K562 (cell line): ENCODE measurements around the gene ARFGEF2. TPM values are rescaled to one million over a fixed set of nuclear protein-coding genes. Genes with fewer than 3 reads are reported as not detected.
A peak's percentile ranks its signal among the peaks of the same experiment; 100 is the strongest.

Experiments
- CXXC5 ChIP-seq: fragments of 250-450 bp; sonication (Bioruptor Pico); IDR thresholded peaks from 2 replicates; pipeline ENCODE4 v1.8.0; 2022; ENCODE audit warnings: inconsistent platforms, mild to moderate bottlenecking, moderate library complexity
- SMARCB1 ChIP-seq: IDR thresholded peaks from 2 replicates; pipeline ENCODE4 v1.6.1; 2011; ENCODE audit warnings: improper control_type of control experiment, low read depth; ENCODE audit not compliant: insufficient read length
- SMC3 ChIP-seq: conservative IDR thresholded peaks from 2 replicates; pipeline ENCODE4 v1.6.1; 2011; ENCODE audit warnings: low read depth, low read length, improper control_type of control experiment; ENCODE audit not compliant: insufficient read depth
- TAF7 ChIP-seq: fragments of 450-650 bp; IDR thresholded peaks from 2 replicates; pipeline ENCODE4 v1.6.1; 2016; ENCODE audit warnings: missing genetic modification characterization, missing compliant biosample characterization
- ZNF408 ChIP-seq: fragments of 250-450 bp; sonication (Bioruptor Pico); IDR thresholded peaks from 2 replicates; pipeline ENCODE4 v1.4.0; 2020; ENCODE audit warnings: low read depth, mild to moderate bottlenecking, moderate library complexity
- polyA plus RNA-seq, 8 experiments: library from polyadenylated mRNA; depleted of rRNA in 4 of 8; stranded (reverse) in 5 of 8; unstranded in 3 of 8; fragments of >200 nt; fragmentation: Nextera tagmentation in 2 of 8; fragmentation: Illumina TruSeq in 1 of 8; extraction: Ambion mirVana in 2 of 8; extraction: Trizol in 1 of 8; gene quantifications; 2 replicates each; pipeline versions ENCODE4 v1.2.1 to v1.2.3, GENCODE V29; 2011 to 2014; ENCODE audit warnings: inconsistent platforms in 1 of 8, missing spikeins in 1 of 8
- total RNA-seq, 7 experiments: library from RNA; depleted of rRNA in 6 of 7; stranded (reverse); fragments of >200 nt in 6 of 7; fragmentation: Illumina TruSeq in 2 of 7; extraction: Trizol in 2 of 7; gene quantifications; 2 replicates each; pipeline versions ENCODE4 v1.2.1 to v1.2.3, GENCODE V29; 2011 to 2021; ENCODE audit warnings: low replicate concordance in 1 of 7
- TF ChIP-seq, protein P1 (sequence below): fragments of 200-600 bp; sonication (generic); IDR thresholded peaks from one replicate; pipeline ENCODE4 v1.6.1; 2012; ENCODE audit warnings: mild to moderate bottlenecking, low read depth, low read length, inconsistent platforms
- TF ChIP-seq, protein P2 (sequence below): sonication (generic); formaldehyde crosslinking; IDR thresholded peaks from 2 replicates; pipeline ENCODE4 v1.4.0; 2020; ENCODE audit warnings: mild to moderate bottlenecking, missing genetic modification reagents

Gene ARFGEF2
- total and polyA plus RNA-seq, 9 of the 15 experiments (the other 6 are each of a cell fraction or from before 2014, with no cell fraction given): 4.2 to 18.8 (median 13.7) TPM

DNA sequence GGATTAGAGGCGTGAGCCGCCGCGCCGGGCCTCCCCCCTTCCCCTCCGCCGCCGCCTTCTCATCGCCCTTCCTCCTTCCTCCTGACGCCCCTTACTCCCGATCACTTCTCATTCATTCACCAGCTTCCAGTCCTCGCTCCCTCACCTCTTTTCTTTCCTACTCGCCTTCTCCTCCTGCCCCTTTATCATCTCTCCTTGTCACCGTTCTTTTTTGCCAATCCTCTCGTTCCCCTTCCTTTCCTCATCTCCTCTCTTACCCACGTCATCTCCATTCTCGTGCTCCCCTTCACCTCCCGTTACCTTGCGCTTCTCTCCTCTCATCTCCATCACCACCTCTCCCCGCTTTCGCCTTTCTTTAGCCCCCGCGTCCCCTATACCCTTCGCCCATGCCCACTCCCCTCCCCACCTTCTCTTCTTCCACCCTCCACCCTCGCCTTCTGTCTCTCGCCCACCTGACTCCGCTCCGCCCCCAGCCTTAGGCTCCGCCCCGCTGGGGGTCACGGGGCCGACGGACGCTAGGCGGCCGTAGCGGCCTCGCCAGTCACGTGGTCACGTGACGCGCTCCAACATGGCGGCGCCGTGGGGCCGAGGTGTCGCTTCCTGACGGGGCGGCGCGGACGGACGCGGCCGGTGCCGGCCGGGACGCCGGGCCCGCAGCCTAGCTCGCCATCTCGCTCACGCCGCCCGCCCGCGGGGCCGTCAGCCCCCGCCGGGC, at the start of gene ARFGEF2 (continued):
- TF ChIP-seq, protein P1, sequence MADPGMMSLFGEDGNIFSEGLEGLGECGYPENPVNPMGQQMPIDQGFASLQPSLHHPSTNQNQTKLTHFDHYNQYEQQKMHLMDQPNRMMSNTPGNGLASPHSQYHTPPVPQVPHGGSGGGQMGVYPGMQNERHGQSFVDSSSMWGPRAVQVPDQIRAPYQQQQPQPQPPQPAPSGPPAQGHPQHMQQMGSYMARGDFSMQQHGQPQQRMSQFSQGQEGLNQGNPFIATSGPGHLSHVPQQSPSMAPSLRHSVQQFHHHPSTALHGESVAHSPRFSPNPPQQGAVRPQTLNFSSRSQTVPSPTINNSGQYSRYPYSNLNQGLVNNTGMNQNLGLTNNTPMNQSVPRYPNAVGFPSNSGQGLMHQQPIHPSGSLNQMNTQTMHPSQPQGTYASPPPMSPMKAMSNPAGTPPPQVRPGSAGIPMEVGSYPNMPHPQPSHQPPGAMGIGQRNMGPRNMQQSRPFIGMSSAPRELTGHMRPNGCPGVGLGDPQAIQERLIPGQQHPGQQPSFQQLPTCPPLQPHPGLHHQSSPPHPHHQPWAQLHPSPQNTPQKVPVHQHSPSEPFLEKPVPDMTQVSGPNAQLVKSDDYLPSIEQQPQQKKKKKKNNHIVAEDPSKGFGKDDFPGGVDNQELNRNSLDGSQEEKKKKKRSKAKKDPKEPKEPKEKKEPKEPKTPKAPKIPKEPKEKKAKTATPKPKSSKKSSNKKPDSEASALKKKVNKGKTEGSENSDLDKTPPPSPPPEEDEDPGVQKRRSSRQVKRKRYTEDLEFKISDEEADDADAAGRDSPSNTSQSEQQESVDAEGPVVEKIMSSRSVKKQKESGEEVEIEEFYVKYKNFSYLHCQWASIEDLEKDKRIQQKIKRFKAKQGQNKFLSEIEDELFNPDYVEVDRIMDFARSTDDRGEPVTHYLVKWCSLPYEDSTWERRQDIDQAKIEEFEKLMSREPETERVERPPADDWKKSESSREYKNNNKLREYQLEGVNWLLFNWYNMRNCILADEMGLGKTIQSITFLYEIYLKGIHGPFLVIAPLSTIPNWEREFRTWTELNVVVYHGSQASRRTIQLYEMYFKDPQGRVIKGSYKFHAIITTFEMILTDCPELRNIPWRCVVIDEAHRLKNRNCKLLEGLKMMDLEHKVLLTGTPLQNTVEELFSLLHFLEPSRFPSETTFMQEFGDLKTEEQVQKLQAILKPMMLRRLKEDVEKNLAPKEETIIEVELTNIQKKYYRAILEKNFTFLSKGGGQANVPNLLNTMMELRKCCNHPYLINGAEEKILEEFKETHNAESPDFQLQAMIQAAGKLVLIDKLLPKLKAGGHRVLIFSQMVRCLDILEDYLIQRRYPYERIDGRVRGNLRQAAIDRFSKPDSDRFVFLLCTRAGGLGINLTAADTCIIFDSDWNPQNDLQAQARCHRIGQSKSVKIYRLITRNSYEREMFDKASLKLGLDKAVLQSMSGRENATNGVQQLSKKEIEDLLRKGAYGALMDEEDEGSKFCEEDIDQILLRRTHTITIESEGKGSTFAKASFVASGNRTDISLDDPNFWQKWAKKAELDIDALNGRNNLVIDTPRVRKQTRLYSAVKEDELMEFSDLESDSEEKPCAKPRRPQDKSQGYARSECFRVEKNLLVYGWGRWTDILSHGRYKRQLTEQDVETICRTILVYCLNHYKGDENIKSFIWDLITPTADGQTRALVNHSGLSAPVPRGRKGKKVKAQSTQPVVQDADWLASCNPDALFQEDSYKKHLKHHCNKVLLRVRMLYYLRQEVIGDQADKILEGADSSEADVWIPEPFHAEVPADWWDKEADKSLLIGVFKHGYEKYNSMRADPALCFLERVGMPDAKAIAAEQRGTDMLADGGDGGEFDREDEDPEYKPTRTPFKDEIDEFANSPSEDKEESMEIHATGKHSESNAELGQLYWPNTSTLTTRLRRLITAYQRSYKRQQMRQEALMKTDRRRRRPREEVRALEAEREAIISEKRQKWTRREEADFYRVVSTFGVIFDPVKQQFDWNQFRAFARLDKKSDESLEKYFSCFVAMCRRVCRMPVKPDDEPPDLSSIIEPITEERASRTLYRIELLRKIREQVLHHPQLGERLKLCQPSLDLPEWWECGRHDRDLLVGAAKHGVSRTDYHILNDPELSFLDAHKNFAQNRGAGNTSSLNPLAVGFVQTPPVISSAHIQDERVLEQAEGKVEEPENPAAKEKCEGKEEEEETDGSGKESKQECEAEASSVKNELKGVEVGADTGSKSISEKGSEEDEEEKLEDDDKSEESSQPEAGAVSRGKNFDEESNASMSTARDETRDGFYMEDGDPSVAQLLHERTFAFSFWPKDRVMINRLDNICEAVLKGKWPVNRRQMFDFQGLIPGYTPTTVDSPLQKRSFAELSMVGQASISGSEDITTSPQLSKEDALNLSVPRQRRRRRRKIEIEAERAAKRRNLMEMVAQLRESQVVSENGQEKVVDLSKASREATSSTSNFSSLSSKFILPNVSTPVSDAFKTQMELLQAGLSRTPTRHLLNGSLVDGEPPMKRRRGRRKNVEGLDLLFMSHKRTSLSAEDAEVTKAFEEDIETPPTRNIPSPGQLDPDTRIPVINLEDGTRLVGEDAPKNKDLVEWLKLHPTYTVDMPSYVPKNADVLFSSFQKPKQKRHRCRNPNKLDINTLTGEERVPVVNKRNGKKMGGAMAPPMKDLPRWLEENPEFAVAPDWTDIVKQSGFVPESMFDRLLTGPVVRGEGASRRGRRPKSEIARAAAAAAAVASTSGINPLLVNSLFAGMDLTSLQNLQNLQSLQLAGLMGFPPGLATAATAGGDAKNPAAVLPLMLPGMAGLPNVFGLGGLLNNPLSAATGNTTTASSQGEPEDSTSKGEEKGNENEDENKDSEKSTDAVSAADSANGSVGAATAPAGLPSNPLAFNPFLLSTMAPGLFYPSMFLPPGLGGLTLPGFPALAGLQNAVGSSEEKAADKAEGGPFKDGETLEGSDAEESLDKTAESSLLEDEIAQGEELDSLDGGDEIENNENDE: no peak
- TF ChIP-seq SMARCB1 (no peak), TAF7 (tag) (peak; percentile 59; the same call in 1 of the 2 replicates), SMC3 (no peak), CXXC5 (CRISPR knock-in tag) (peak; percentile 99), ZNF408 (no peak)
- TF ChIP-seq, protein P2, sequence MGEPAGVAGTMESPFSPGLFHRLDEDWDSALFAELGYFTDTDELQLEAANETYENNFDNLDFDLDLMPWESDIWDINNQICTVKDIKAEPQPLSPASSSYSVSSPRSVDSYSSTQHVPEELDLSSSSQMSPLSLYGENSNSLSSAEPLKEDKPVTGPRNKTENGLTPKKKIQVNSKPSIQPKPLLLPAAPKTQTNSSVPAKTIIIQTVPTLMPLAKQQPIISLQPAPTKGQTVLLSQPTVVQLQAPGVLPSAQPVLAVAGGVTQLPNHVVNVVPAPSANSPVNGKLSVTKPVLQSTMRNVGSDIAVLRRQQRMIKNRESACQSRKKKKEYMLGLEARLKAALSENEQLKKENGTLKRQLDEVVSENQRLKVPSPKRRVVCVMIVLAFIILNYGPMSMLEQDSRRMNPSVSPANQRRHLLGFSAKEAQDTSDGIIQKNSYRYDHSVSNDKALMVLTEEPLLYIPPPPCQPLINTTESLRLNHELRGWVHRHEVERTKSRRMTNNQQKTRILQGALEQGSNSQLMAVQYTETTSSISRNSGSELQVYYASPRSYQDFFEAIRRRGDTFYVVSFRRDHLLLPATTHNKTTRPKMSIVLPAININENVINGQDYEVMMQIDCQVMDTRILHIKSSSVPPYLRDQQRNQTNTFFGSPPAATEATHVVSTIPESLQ (CRISPR knock-in tag): no peak; the same call in 1 of the 2 replicates
